OCI-LY7 (cell line): ENCODE data around the gene AK9. TPM values are rescaled to one million over a fixed set of nuclear protein-coding genes. Genes with fewer than 3 reads are reported as not detected.

Experiments
- BruUV-seq: library from RNA; stranded (reverse); fragments of 400-500 nt; replicated peaks from 2 replicates; lab custom pipeline; 2021; lab: Mats Ljungman, UMichigan
- CTCF ChIA-PET: fragments of 300-600 bp; sonication (Branson Sonifier 250); formaldehyde crosslinking; loops from one replicate; lab custom pipeline; 2022; ENCODE audit warnings: antibody characterized with exemption; ENCODE audit not compliant: unreplicated experiment; lab: Charles Lee
- POLR2A ChIA-PET: fragments of 300-600 bp; sonication (Branson Sonifier 250); formaldehyde crosslinking; loops from one replicate; lab custom pipeline; 2022; ENCODE audit warnings: antibody characterized with exemption; lab: Charles Lee
- DNase-seq: peaks from one replicate; pipeline ENCODE4 v3.0.0-alpha.2; 2015; ENCODE audit warnings: low spot score
- H2AFZ ChIP-seq: fragments of 200-600 bp; sonication (generic), shearing (Covaris generic); 2 replicates; pipeline ENCODE4 v1.6.1; 2014; ENCODE audit warnings: mild to moderate bottlenecking, antibody characterized with exemption, low read length, moderate library complexity
- H3K27ac ChIP-seq: fragments of 200-600 bp; sonication (generic); 2 replicates; pipeline ENCODE4 v1.5.1; 2014; ENCODE audit warnings: mixed run types, low read depth, mild to moderate bottlenecking, moderate library complexity, low read length, inconsistent platforms; ENCODE audit not compliant: poor library complexity, severe bottlenecking
- H3K36me3 ChIP-seq: fragments of 200-600 bp; sonication (generic); 2 replicates; pipeline ENCODE4 v1.6.1; 2014; ENCODE audit warnings: mild to moderate bottlenecking, antibody characterized with exemption, low read length, moderate library complexity, mixed read lengths; ENCODE audit not compliant: insufficient read depth
- H3K4me1 ChIP-seq: fragments of 200-600 bp; sonication (generic); 2 replicates; pipeline ENCODE4 v1.5.1; 2014; ENCODE audit warnings: mild to moderate bottlenecking, low read length; ENCODE audit not compliant: insufficient read depth, poor library complexity, severe bottlenecking
- H3K4me2 ChIP-seq: fragments of 200-600 bp; sonication (generic); 2 replicates; pipeline ENCODE4 v1.6.1; 2014; ENCODE audit warnings: mild to moderate bottlenecking, low read length
- H3K4me3 ChIP-seq: fragments of 200-600 bp; sonication (generic); 2 replicates; pipeline ENCODE4 v1.5.1; 2014; ENCODE audit warnings: mild to moderate bottlenecking, low read depth, low read length; ENCODE audit not compliant: poor library complexity, severe bottlenecking
- H3K79me2 ChIP-seq: fragments of 200-600 bp; sonication (generic); 2 replicates; pipeline ENCODE4 v1.6.1; 2016; ENCODE audit warnings: low read depth, mild to moderate bottlenecking, low read length, moderate library complexity, mixed read lengths; ENCODE audit not compliant: insufficient read depth
- H3K9me2 ChIP-seq: fragments of 200-600 bp; sonication (generic); 2 replicates; pipeline ENCODE4 v1.6.1; 2016; ENCODE audit warnings: mild to moderate bottlenecking, low read length, mixed read lengths; ENCODE audit not compliant: insufficient read depth
- H3K9me3 ChIP-seq: fragments of 200-600 bp; sonication (generic); 2 replicates; pipeline ENCODE4 v1.6.1; 2014; ENCODE audit warnings: mild to moderate bottlenecking, mixed run types, low read length, mixed read lengths
- H4K20me1 ChIP-seq: fragments of 200-600 bp; sonication (generic); 2 replicates; pipeline ENCODE4 v1.6.1; 2014; ENCODE audit warnings: mild to moderate bottlenecking, antibody characterized with exemption, low read length, moderate library complexity, mixed read lengths; ENCODE audit not compliant: insufficient read depth
- CTCF ChIP-seq: fragments of 200-600 bp; sonication (generic); conservative IDR thresholded peaks from 2 replicates; pipeline ENCODE4 v1.5.1; 2014; ENCODE audit warnings: mild to moderate bottlenecking, antibody characterized with exemption, low read length, moderate library complexity, mixed read lengths
- EZH2phosphoT487 ChIP-seq: fragments of 200-600 bp; sonication (generic); IDR thresholded peaks from 2 replicates; pipeline ENCODE4 v1.6.1; 2018; ENCODE audit warnings: low read depth, borderline replicate concordance, mild to moderate bottlenecking, mixed run types, antibody characterized with exemption, low read length, moderate library complexity, mixed read lengths
- intact Hi-C: fragments of 100-400 bp; cut with micrococcal nuclease; formaldehyde crosslinking; loops from one replicate; pipeline ENCODE4 v1.10.0; 2022; ENCODE audit not compliant: unreplicated experiment
- total RNA-seq, 2 experiments: library from RNA; depleted of rRNA in 1 of 2; stranded (reverse); fragments of >200 nt in 1 of 2; shearing (Covaris generic) in 1 of 2; gene quantifications; 2 replicates each; pipeline ENCODE4 v1.2.3, GENCODE V29; 2014 to 2022

AK9 gene
- total RNA-seq, 2 experiments from 2014 or later: 4.9 to 6.7 TPM

- Histone ChIP-seq H3K4me2 (peak overlapping the region; percentile 66), H3K9me2 (no peaks in the 10 kb centered on the region), H3K79me2 (peaks cover 42% of the 10 kb centered on the region), H3K27ac (no peak overlapping the region), H4K20me1 (peaks cover 23% of the 10 kb centered on the region), H3K9me3 (no peaks in the 10 kb centered on the region), H3K4me3 (peak overlapping the region; percentile 64), H2AFZ (peak overlapping the region; percentile 75), H3K4me1 (peaks cover 43% of the 10 kb centered on the region), H3K36me3 (peaks cover 33% of the 10 kb centered on the region)
- CTCF ChIA-PET: interaction anchor here (0.6 kb wide), 1 partner anchor 33 kb away, joined by 3 read pairs; no protein-coding TSS in a partner anchor
- DNase-seq: no peak
- POLR2A ChIA-PET: interaction anchor here (1.0 to 2.3 kb wide), 2 partner anchors 28 to 29 kb away, joined by 3 to 11 read pairs; partner anchors contain the start of gene MICAL1
- TF ChIP-seq CTCF (no peak), EZH2phosphoT487 (no peak)
- intact Hi-C loops: loop anchor here (1.0 to 2.0 kb wide), 2 partner anchors 43 to 101 kb away; partner anchors contain the start of genes CD164, PPIL6 and SMPD2
- BruUV-seq: no TSS peak
Measured at GRCh38 chr6:109483735-109484057, 207.3 kb downstream of the AK9 start.

- H3K4me2 ChIP-seq: peak within 1 kb of the TSS; percentile 94
- H3K4me1 ChIP-seq: peaks cover 49% of the 10 kb centered on the region
- CTCF ChIA-PET: interaction anchor here (0.5 to 0.6 kb wide), 2 partner anchors 33 to 1229 kb away, joined by 3 read pairs; no protein-coding TSS in a partner anchor
- BruUV-seq: no TSS peak
- intact Hi-C loops: loop anchor here (1.0 to 2.0 kb wide), 3 partner anchors 29 to 101 kb away; partner anchors contain the start of genes CD164, PPIL6 and SMPD2
- peak within 1 kb of the TSS; percentile 51 for H3K27ac ChIP-seq
- H3K9me2 ChIP-seq: no peaks in the 10 kb centered on the region
- peaks cover 39% of the 10 kb centered on the region for H3K36me3 ChIP-seq
- peaks cover 48% of the 10 kb centered on the region for H3K79me2 ChIP-seq
- H3K9me3 ChIP-seq: no peaks in the 10 kb centered on the region
- TF ChIP-seq CTCF: no peak
- no peak for TF ChIP-seq EZH2phosphoT487
- peak; percentile 95 for DNase-seq
- H4K20me1 ChIP-seq: peaks cover 29% of the 10 kb centered on the region
- peak within 1 kb of the TSS; percentile 77 for H2AFZ ChIP-seq
- H3K4me3 ChIP-seq: peak within 1 kb of the TSS; percentile 96
- POLR2A ChIA-PET: interaction anchor here (0.6 to 2.3 kb wide), 12 partner anchors 9 to 774 kb away, joined by 3 to 11 read pairs (median 3); partner anchors contain the start of gene MICAL1
Measured at GRCh38 chr6:109482905-109483734, 207.9 kb downstream of the AK9 start, which contains the start of gene ZBTB24. Gene ZBTB24 (minus strand): TSS chr6:109483219. CDS start chr6:109482026, 1,193 bp downstream.
